ENCODE data around the gene UGT1A3. TPM values are rescaled to one million over a fixed set of nuclear protein-coding genes. Genes with fewer than 3 reads are reported as not detected.

The UGT1A3 gene
- total and polyA plus RNA-seq, 2 experiments from 2014 or later = not detected

- H3F3A ChIP-seq (ENCODE audit: insufficient read depth) = no peaks in the 10 kb centered on the region
- H3K27me3 ChIP-seq (replicated peaks; ENCODE audit: insufficient read depth) = peaks cover 16% of the 10 kb centered on the region
- TF ChIP-seq EZH2 (IDR thresholded peaks at IDR 0.05; ENCODE audit: insufficient read depth, poor library complexity, severe bottlenecking) (no peak), EZH2phosphoT487 (IDR thresholded peaks at IDR 0.05; ENCODE audit: insufficient read depth, low read depth) (no peak)
- in situ Hi-C loops (cut with MboI) = no loop called here
- H2AFZ ChIP-seq = no peak overlapping the region
- H3K4me3 ChIP-seq = no peak overlapping the region
- H3K27ac ChIP-seq = no peak overlapping the region
- H3K4me1 ChIP-seq (ENCODE audit: insufficient read depth) = no peaks in the 10 kb centered on the region
- H3K9ac ChIP-seq = no peak overlapping the region
- DNase-seq = no peak
- no peaks in the 10 kb centered on the region for H3K79me2 ChIP-seq (ENCODE audit: insufficient read depth)
- WGBS, 2 experiments (ENCODE audit: low coverage in 1 of 2, low lambda C conversion rate in 2 of 2, missing lambda C conversion rate in 2 of 2) = 21 to 31% methylated on average over 7 of the region's 7 CpGs
- H3K9me3 ChIP-seq (ENCODE audit: low read depth) = no peaks in the 10 kb centered on the region
- no peaks in the 10 kb centered on the region for H3K9me2 ChIP-seq (ENCODE audit: insufficient read depth)
- no peaks in the 10 kb centered on the region for H3K36me3 ChIP-seq (ENCODE audit: low read depth)
- no peaks in the 10 kb centered on the region for H4K20me1 ChIP-seq (ENCODE audit: insufficient read depth)
- H3K4me2 ChIP-seq (ENCODE audit: unreplicated experiment) = no peak overlapping the region
Measured at GRCh38 chr2:233799087-233799665, 70.3 kb downstream of the UGT1A3 start.

GRCh38 chr2:233799716-233800115 lies 70.9 kb downstream of the UGT1A3 start:
- TF ChIP-seq EZH2phosphoT487 (IDR thresholded peaks at IDR 0.05; ENCODE audit: insufficient read depth, low read depth) (no peak), EZH2 (IDR thresholded peaks at IDR 0.05; ENCODE audit: insufficient read depth, poor library complexity, severe bottlenecking) (no peak)
- in situ Hi-C loops (cut with MboI) = no loop called here
- Histone ChIP-seq H3K9ac (no peak overlapping the region), H3K9me3 (ENCODE audit: low read depth) (no peaks in the 10 kb centered on the region), H3K79me2 (ENCODE audit: insufficient read depth) (no peaks in the 10 kb centered on the region), H3K9me2 (ENCODE audit: insufficient read depth) (no peaks in the 10 kb centered on the region), H3F3A (ENCODE audit: insufficient read depth) (no peaks in the 10 kb centered on the region), H3K4me3 (no peak overlapping the region), H3K4me2 (ENCODE audit: unreplicated experiment) (no peak overlapping the region), H4K20me1 (ENCODE audit: insufficient read depth) (no peaks in the 10 kb centered on the region), H3K27ac (no peak overlapping the region), H2AFZ (no peak overlapping the region), H3K36me3 (ENCODE audit: low read depth) (no peaks in the 10 kb centered on the region), H3K4me1 (ENCODE audit: insufficient read depth) (no peaks in the 10 kb centered on the region), H3K27me3 (replicated peaks; ENCODE audit: insufficient read depth) (peaks cover 11% of the 10 kb centered on the region)
- WGBS, 2 experiments (ENCODE audit: low coverage in 1 of 2, low lambda C conversion rate in 2 of 2, missing lambda C conversion rate in 2 of 2) = 47 to 55% methylated on average over 5 of the region's 5 CpGs
- no peak for DNase-seq

- DNase-seq = no peak
- no peaks in the 10 kb centered on the region for H3F3A ChIP-seq (ENCODE audit: insufficient read depth)
- in situ Hi-C loops (cut with MboI) = no loop called here
Measured at GRCh38 chr2:233800208-233800607, 71.4 kb downstream of the UGT1A3 start.

GRCh38 chr2:233801357-233802131 lies 72.7 kb downstream of the UGT1A3 start:
- H4K20me1 ChIP-seq (ENCODE audit: insufficient read depth) = no peaks in the 10 kb centered on the region
- H3K79me2 ChIP-seq (ENCODE audit: insufficient read depth) = no peaks in the 10 kb centered on the region
- no peaks in the 10 kb centered on the region for H3K9me2 ChIP-seq (ENCODE audit: insufficient read depth)
- peaks cover 13% of the 10 kb centered on the region for H3K27me3 ChIP-seq (replicated peaks; ENCODE audit: insufficient read depth)
- H3K4me3 ChIP-seq = no peak overlapping the region
- WGBS, 2 experiments (ENCODE audit: low coverage in 1 of 2, low lambda C conversion rate in 2 of 2, missing lambda C conversion rate in 2 of 2) = 37 to 38% methylated on average over 9 of the region's 9 CpGs
- H3K4me2 ChIP-seq (ENCODE audit: unreplicated experiment) = no peak overlapping the region
- no peaks in the 10 kb centered on the region for H3K36me3 ChIP-seq (ENCODE audit: low read depth)
- H3K27ac ChIP-seq = no peak overlapping the region
- no peaks in the 10 kb centered on the region for H3K4me1 ChIP-seq (ENCODE audit: insufficient read depth)
- H3K9me3 ChIP-seq (ENCODE audit: low read depth) = no peaks in the 10 kb centered on the region
- no peaks in the 10 kb centered on the region for H3F3A ChIP-seq (ENCODE audit: insufficient read depth)
- no peak overlapping the region for H3K9ac ChIP-seq
- in situ Hi-C loops (cut with MboI) = no loop called here
- H2AFZ ChIP-seq = no peak overlapping the region
- no peak for TF ChIP-seq EZH2phosphoT487 (IDR thresholded peaks at IDR 0.05; ENCODE audit: insufficient read depth, low read depth)
- TF ChIP-seq EZH2 (IDR thresholded peaks at IDR 0.05; ENCODE audit: insufficient read depth, poor library complexity, severe bottlenecking) = no peak
- no peak for DNase-seq

More at GRCh38 chr2:233800208-233800607, 71.4 kb downstream of the UGT1A3 start:
- H3K79me2 ChIP-seq (ENCODE audit: insufficient read depth) = no peaks in the 10 kb centered on the region
- 18 to 28% methylated on average over 7 of the region's 7 CpGs for WGBS, 2 experiments (ENCODE audit: low coverage in 1 of 2, low lambda C conversion rate in 2 of 2, missing lambda C conversion rate in 2 of 2)
- no peaks in the 10 kb centered on the region for H3K4me1 ChIP-seq (ENCODE audit: insufficient read depth)
- H2AFZ ChIP-seq = no peak overlapping the region
- no peak overlapping the region for H3K4me2 ChIP-seq (ENCODE audit: unreplicated experiment)
- no peaks in the 10 kb centered on the region for H3K9me3 ChIP-seq (ENCODE audit: low read depth)
- H3K27ac ChIP-seq = no peak overlapping the region
- no peak overlapping the region for H3K4me3 ChIP-seq
- no peaks in the 10 kb centered on the region for H4K20me1 ChIP-seq (ENCODE audit: insufficient read depth)
- H3K9ac ChIP-seq = no peak overlapping the region
- TF ChIP-seq EZH2phosphoT487 (IDR thresholded peaks at IDR 0.05; ENCODE audit: insufficient read depth, low read depth) (no peak), EZH2 (IDR thresholded peaks at IDR 0.05; ENCODE audit: insufficient read depth, poor library complexity, severe bottlenecking) (no peak)
- H3K36me3 ChIP-seq (ENCODE audit: low read depth) = no peaks in the 10 kb centered on the region
- H3K9me2 ChIP-seq (ENCODE audit: insufficient read depth) = no peaks in the 10 kb centered on the region
- H3K27me3 ChIP-seq (replicated peaks; ENCODE audit: insufficient read depth) = peaks cover 9% of the 10 kb centered on the region
